Heart right ventricle (tissue), 16 donors: ENCODE measurements around the gene NEDD9. TPM values are rescaled to one million over a fixed set of nuclear protein-coding genes. Genes with fewer than 3 reads are reported as not detected.

Source experiments
- ATAC-seq, 8 donors: fragments of 200-7000 bp; cut with Tn5 transposase; one replicate each; pipeline ENCODE4 v1.9.1; 2020; ENCODE audit warnings: mild to moderate bottlenecking in 8 of 8, moderate library complexity in 8 of 8, moderate number of reproducible peaks in 1 of 8
- DNase-seq, 2 donors: peaks; one replicate each; pipeline ENCODE4 v3.0.0-alpha.2; 2020
- H3K27ac ChIP-seq, 10 donors: fragments of 200-600 bp; sonication (generic) in 2 of 10; one replicate each; pipeline versions ENCODE4 v1.5.0 to v1.8.0; 2020 to 2022; ENCODE audit warnings: mild to moderate bottlenecking in 3 of 10
- H3K27me3 ChIP-seq, 7 donors: fragments of 200-600 bp; one replicate each; pipeline ENCODE4 v1.8.0; 2021 to 2022; ENCODE audit warnings: mild to moderate bottlenecking in 2 of 7
- H3K36me3 ChIP-seq, 9 donors: fragments of 200-600 bp; sonication (generic) in 1 of 9; one replicate each; pipeline versions ENCODE4 v1.5.0 to v1.8.0; 2020 to 2022; ENCODE audit warnings: mild to moderate bottlenecking in 2 of 9
- H3K4me1 ChIP-seq, 9 donors: fragments of 200-600 bp; sonication (generic) in 1 of 9; one replicate each; pipeline versions ENCODE4 v1.5.0 to v1.8.0; 2020 to 2022; ENCODE audit warnings: mild to moderate bottlenecking in 4 of 9
- H3K4me3 ChIP-seq, 10 donors: fragments of 200-600 bp; sonication (generic) in 2 of 10; one replicate each; pipeline versions ENCODE4 v1.5.0 to v1.8.0; 2020 to 2022; ENCODE audit warnings: mild to moderate bottlenecking in 7 of 10, moderate library complexity in 2 of 10
- H3K9me3 ChIP-seq, 11 donors: fragments of 200-600 bp in 10 of 11; sonication (generic) in 2 of 11; one replicate each; pipeline versions ENCODE4 v1.5.0 to v1.8.0; 2013 to 2022; ENCODE audit warnings: mild to moderate bottlenecking in 2 of 11, control low read depth in 1 of 11, moderate library complexity in 1 of 11
- WGBS, 2 donors: extraction: QIAGEN DNeasy Blood & Tissue Kit; methylation state at CpG; one replicate each; pipeline ENCODE4 v1.1.7; 2013; ENCODE audit warnings: inconsistent platforms in 1 of 2; 5-methylcytosine and 5-hydroxymethylcytosine counted together
- intact Hi-C, 10 donors: fragments of 100-400 bp; cut with DNase I; formaldehyde crosslinking; loops; one replicate each; pipeline versions ENCODE4 v1.11.1 to v1.14.2; 2022
- polyA plus RNA-seq, 2 donors: library from polyadenylated mRNA; stranded (reverse); fragments of 200-250 nt; gene quantifications; one replicate each; pipeline ENCODE4 v1.2.3, GENCODE V29; 2013
- total RNA-seq, 10 donors: library from RNA; stranded (reverse); fragmentation: NEBNext Ultra II Directional in 3 of 10; extraction: Animal tissue kit (Norgen Biotek cat#: 25700) in 3 of 10; gene quantifications; one replicate each; pipeline versions ENCODE4 v1.2.1 to v1.2.4, GENCODE V29; 2021 to 2023
- TF ChIP-seq, protein P1 (sequence below), 9 donors: fragments of 200-600 bp; sonication (generic) in 2 of 9; IDR thresholded peaks; one replicate each; pipeline versions ENCODE4 v1.5.0 to v1.8.0; 2021 to 2022; ENCODE audit warnings: antibody characterized with exemption in 9 of 9, mild to moderate bottlenecking in 5 of 9, moderate library complexity in 1 of 9
- donor health status: Arrhythmogenic right ventricular cardiomyopathy.
- donor health status: ischemic (EF 13 %, LVEDD 7.1; RV severe dilation, severe dysfunction).
- donor health status: healthy with polysubstance abuse.
- donor health status: DM: no; HTN: yes; CAD: no.
- donor health status: DM: no; HTN: no; CAD: no.
- donor health status: ischemic (EF 25% LVEDD 6.9; RV normal size, moderate dysfunction).
- donor health status: ischemic (EF 25% LVEDD 5.7; RV mildly dilated, moderate dysfunction).
- donor health status: healthy.
- donor health status: DM: yes; HTN: yes; CAD: no.
- donor health status: Ischemic cardiomyopathy.
- donor health status: ischemic (EF 35%, LVEDD 5.7; RV mildly dilated, moderate dysfunction).
- donor health status: nonischemic (EF 11% LVEDD 7.7; RV severe dilation, severe dysfunction).
- donor health status: DM: yes; HTN: yes; CAD: no.
- donor health status: PGD.
- donor health status: ischemic (EF 29% LVEDD 5.4; RV normal size, mild dysfunction).
- donor health status: nonischemic (EF 23%, LVEDD 6.1; RV moderate dilation, normal function).

Gene NEDD9
- total and polyA plus RNA-seq, 12 donors = 10.8 to 34.2 (median 23.3) TPM

DNA sequence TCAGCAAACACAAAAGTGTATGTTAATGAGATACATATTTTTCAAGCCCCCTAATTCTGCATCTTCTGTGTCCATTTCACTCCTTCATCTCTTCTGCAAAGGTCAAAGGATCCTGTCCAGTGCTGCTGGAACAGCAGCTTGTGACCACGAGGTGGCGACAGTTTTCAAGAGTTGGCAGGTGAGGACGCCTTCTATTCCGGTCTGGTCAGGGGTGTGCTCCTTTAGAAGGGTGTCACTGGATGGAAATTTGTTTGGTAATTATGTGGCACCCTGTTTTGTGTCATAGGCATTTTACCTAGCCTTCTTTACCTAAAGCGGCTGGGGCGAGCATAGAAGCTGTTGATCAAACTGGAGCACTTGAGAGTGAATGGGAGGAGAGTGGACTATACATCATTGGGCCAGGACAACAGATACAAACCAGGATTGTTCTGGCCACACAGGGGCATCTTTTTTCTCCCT, 88.0 kb downstream of the NEDD9 start:
- WGBS, 2 donors = 25 to 26% methylated on average over 6 of the region's 6 CpGs
- H3K9me3 ChIP-seq = no peaks in the 10 kb centered on the region

DNA sequence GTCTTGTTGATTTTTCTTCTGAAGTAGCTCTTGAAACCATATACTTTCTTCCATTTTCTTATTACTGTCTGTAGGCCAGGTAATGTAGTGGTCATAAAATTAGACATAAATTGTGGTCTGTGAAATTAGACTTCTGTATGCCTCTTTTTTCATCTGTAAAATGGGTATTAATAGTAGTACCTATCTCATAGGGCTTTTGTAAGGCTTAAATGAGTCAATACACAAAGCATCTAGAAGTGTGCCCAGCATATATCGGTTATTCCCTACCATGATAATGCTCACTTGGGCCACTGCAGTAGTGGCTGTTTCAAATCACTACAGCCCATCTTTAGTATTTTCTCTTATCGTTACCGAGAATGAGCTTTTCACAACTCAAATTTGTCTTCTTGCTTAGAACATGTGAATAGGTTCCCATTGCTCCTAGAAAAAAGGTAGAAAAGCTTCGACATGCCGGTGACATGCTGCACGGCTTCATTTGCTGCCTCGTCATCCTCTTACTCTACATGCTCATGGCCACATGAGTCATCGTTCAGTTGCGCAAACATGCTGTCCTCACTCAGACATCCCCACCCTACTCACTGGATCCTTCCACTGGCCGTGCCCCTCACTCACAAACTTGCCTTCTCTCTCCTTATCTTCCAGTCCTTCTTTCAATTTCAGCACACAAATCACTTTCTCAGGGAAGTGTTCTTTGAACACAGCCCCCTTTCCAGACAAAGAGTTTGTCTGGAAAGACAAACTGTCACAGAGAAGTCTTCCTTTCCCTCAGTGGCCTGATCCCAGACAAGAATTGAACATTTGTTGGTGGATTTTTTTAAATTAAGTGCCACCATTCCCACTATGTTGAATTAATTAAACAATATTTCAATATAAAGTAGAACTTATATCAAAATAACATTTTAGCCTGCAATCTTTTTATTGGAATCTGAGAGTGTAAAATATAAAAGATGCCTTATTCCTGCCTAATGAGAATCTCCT, 88.8 kb downstream of the NEDD9 start:
- no peaks in the 10 kb centered on the region for H3K27me3 ChIP-seq
- intact Hi-C loops = loop anchor here in 9 of 10 donors (1.0 to 10.0 kb wide), 9 partner anchors 89 to 434 kb away; partner anchors contain the start of gene NEDD9 (in 1 of the 9)
- no peaks in the 10 kb centered on the region for H3K9me3 ChIP-seq
- H3K4me3 ChIP-seq = no peak overlapping the region
- DNase-seq (peak; percentile 29 to 30), ATAC-seq (peak in 7 of 8 donors; percentile 57 to 80 (median 71))
- TF ChIP-seq, protein P1, sequence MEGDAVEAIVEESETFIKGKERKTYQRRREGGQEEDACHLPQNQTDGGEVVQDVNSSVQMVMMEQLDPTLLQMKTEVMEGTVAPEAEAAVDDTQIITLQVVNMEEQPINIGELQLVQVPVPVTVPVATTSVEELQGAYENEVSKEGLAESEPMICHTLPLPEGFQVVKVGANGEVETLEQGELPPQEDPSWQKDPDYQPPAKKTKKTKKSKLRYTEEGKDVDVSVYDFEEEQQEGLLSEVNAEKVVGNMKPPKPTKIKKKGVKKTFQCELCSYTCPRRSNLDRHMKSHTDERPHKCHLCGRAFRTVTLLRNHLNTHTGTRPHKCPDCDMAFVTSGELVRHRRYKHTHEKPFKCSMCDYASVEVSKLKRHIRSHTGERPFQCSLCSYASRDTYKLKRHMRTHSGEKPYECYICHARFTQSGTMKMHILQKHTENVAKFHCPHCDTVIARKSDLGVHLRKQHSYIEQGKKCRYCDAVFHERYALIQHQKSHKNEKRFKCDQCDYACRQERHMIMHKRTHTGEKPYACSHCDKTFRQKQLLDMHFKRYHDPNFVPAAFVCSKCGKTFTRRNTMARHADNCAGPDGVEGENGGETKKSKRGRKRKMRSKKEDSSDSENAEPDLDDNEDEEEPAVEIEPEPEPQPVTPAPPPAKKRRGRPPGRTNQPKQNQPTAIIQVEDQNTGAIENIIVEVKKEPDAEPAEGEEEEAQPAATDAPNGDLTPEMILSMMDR (IDR thresholded peaks at IDR 0.05) = no peak
- no peaks in the 10 kb centered on the region for H3K36me3 ChIP-seq
- H3K27ac ChIP-seq = peak overlapping the region in 1 of 10 donors; percentile 32
- peaks cover 0 to 17% (median 0%) of the 10 kb centered on the region in 9 donors for H3K4me1 ChIP-seq
- WGBS, 2 donors = 81 to 93% methylated on average over 10 of the region's 10 CpGs

More for the DNA sequence above, 88.0 kb downstream of the NEDD9 start:
- Histone ChIP-seq H3K4me1 (peaks cover 0 to 17% (median 0%) of the 10 kb centered on the region in 9 donors), H3K36me3 (no peaks in the 10 kb centered on the region), H3K27ac (no peak overlapping the region), H3K4me3 (no peak overlapping the region), H3K27me3 (no peaks in the 10 kb centered on the region)
- DNase-seq (peak; percentile 75 to 82), ATAC-seq (peak; percentile 91 to 95 (median 94))
- TF ChIP-seq, protein P1 (IDR thresholded peaks at IDR 0.05) = peak; percentile 77 to 97 (median 92)
- intact Hi-C loops = loop anchor here in 9 of 10 donors (1.0 to 10.0 kb wide), 9 partner anchors 88 to 433 kb away; partner anchors contain the start of gene NEDD9 (in 1 of the 9)

DNA sequence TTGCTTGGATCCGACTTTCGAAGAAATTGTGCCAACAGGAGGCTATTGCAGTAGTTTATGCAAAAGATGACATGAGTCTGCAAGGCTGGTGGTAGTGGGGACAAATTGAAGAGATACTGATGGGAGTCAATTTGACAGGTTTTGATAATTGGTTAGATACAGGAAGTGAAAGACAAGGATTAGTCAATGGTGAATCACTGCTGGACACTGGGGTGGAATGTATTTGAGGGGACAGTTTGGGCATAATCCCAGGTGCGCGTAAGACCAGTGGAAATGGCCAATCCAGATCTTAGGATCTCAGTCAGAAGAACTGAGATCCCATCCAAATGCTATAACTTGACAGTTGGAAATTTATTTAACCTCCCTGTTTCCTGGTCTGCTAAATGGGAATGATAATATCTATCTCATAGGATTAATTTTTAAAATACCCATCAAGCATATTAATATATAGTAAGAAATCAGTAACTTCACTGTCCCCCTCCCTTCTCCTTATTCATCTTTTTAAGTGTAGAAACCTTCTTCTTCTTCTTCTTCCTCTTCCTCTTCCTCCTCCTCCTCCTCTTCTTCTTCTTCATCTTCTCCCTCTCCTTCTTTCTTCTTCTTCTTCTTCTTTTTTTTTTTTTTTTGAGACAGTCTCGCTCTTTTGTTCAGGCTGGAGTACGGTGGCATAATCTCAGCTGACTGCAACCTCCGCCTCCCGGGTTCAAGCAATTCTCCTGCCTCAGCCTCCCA, 90.0 kb downstream of the NEDD9 start:
- intact Hi-C loops = loop anchor here in 4 of 10 donors (5.0 to 10.0 kb wide), 4 partner anchors 90 to 435 kb away; partner anchors contain the start of gene NEDD9 (in 1 of the 4)
- no peaks in the 10 kb centered on the region for H3K9me3 ChIP-seq
- H3K36me3 ChIP-seq = no peaks in the 10 kb centered on the region
- 95 to 96% methylated on average over 8 of the region's 8 CpGs for WGBS, 2 donors
- ATAC-seq (no peak), DNase-seq (no peak)
- no peak overlapping the region for H3K27ac ChIP-seq
- peaks cover 0 to 17% (median 0%) of the 10 kb centered on the region in 9 donors for H3K4me1 ChIP-seq
- H3K4me3 ChIP-seq = no peak overlapping the region
- TF ChIP-seq, protein P1 (IDR thresholded peaks at IDR 0.05) = no peak
- no peaks in the 10 kb centered on the region for H3K27me3 ChIP-seq

DNA sequence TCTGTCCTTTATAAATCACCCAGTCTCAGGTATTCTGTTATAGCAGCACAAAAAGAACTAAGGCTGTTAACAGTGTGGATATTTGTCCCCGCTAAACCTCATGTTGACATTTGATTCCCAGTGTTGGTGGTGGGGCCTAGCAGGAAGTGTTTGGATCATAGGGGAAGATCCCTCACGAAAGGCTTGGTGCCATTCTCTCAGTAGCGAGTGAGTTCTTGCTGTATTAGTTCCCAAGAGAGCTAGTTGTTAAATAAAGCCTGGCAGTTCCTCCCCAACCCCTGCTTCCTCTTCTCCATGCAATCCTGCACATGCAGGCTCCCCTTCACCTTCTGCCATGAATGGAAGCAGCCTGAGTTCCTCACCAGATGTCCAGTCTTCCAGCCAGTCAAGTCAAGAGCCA, 91.2 kb downstream of the NEDD9 start:
- peaks cover 0 to 2% (median 0%) of the 10 kb centered on the region in 9 donors for H3K36me3 ChIP-seq
- 78 to 95% methylated on average over 3 of the region's 3 CpGs for WGBS, 2 donors
- DNase-seq (no peak), ATAC-seq (no peak)
- H3K4me3 ChIP-seq = no peak overlapping the region
- TF ChIP-seq, protein P1 (IDR thresholded peaks at IDR 0.05) = no peak
- no peaks in the 10 kb centered on the region for H3K9me3 ChIP-seq
- H3K27me3 ChIP-seq = no peaks in the 10 kb centered on the region
- H3K4me1 ChIP-seq = peaks cover 0 to 17% (median 0%) of the 10 kb centered on the region in 9 donors
- intact Hi-C loops = loop anchor here in 4 of 10 donors (5.0 to 10.0 kb wide), 4 partner anchors 91 to 436 kb away; partner anchors contain the start of gene NEDD9 (in 1 of the 4)
- H3K27ac ChIP-seq = no peak overlapping the region
